Loucy (cell line): Measurements from ENCODE around the gene HABP2.

ENCODE experiments used
- EZH2phosphoT487 ChIP-seq: fragments of 200-600 bp; IDR thresholded peaks from 2 replicates; pipeline ENCODE4 v1.6.1; 2018; ENCODE audit warnings: antibody characterized with exemption, mild to moderate bottlenecking, moderate library complexity, borderline replicate concordance
- TF ChIP-seq, protein P1 (sequence below): fragments of 200-600 bp; sonication (generic); conservative IDR thresholded peaks from 2 replicates; pipeline ENCODE4 v1.5.1; 2014; ENCODE audit warnings: mild to moderate bottlenecking, antibody characterized with exemption, low read length

DNA sequence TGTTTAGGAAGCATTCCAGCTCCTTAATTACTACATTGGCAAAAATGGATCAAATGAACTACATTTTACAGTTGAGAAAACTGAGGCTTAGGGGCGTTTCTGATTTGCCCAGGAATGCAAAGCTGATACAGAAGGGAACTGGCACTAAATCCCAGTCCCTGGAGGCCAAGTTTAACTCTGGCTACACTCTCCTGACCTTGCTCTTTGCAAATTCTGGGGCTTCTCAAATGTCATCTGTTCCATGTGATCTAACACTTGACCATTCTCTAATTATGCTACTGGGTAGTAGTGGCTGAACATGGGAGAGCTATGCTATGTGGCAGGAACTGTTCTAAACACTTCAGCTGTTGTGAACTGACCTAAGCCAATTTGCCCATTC, 11.3 kb upstream of the HABP2 start:
- TF ChIP-seq, protein P1, sequence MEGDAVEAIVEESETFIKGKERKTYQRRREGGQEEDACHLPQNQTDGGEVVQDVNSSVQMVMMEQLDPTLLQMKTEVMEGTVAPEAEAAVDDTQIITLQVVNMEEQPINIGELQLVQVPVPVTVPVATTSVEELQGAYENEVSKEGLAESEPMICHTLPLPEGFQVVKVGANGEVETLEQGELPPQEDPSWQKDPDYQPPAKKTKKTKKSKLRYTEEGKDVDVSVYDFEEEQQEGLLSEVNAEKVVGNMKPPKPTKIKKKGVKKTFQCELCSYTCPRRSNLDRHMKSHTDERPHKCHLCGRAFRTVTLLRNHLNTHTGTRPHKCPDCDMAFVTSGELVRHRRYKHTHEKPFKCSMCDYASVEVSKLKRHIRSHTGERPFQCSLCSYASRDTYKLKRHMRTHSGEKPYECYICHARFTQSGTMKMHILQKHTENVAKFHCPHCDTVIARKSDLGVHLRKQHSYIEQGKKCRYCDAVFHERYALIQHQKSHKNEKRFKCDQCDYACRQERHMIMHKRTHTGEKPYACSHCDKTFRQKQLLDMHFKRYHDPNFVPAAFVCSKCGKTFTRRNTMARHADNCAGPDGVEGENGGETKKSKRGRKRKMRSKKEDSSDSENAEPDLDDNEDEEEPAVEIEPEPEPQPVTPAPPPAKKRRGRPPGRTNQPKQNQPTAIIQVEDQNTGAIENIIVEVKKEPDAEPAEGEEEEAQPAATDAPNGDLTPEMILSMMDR, result no peak
- no peak for TF ChIP-seq EZH2phosphoT487
